PFSK-1 (cell line): ENCODE measurements around the gene ARPP21.

Experiments
- FOXP2 ChIP-seq: optimal IDR thresholded peaks from 2 replicates; pipeline ENCODE3; 2011; ENCODE audit warnings: borderline replicate concordance, control low read depth, inconsistent platforms; ENCODE audit not compliant: insufficient read depth; ENCODE audit errors: extremely low read length, extremely low read depth
- POLR2AphosphoS5 ChIP-seq: IDR thresholded peaks from 2 replicates; pipeline ENCODE4 v1.6.1; 2012; ENCODE audit warnings: low read depth, mild to moderate bottlenecking, control low read depth, low read length, moderate library complexity
- REST ChIP-seq, 2 experiments: IDR thresholded peaks; 2 replicates each; pipeline versions ENCODE4 v1.6.1 to v1.8.0; 2011 to 2012; ENCODE audit warnings: low read depth in 2 of 2, low read length in 2 of 2, control low read depth in 1 of 2, inconsistent platforms in 1 of 2, mild to moderate bottlenecking in 1 of 2, moderate library complexity in 1 of 2; ENCODE audit not compliant: insufficient read depth in 1 of 2
- SIN3A ChIP-seq: IDR thresholded peaks from 2 replicates; pipeline ENCODE4 v1.6.1; 2012; ENCODE audit warnings: mild to moderate bottlenecking, low read length, moderate library complexity, borderline replicate concordance; ENCODE audit not compliant: insufficient read depth
- TAF1 ChIP-seq: IDR thresholded peaks from 2 replicates; pipeline ENCODE4 v1.6.1; 2012; ENCODE audit warnings: low read length, control low read depth, borderline replicate concordance; ENCODE audit not compliant: insufficient read depth

Gene ARPP21

GRCh38 chr3:35777563-35778554 is 138.5 kb downstream of the ARPP21 start:
- no peak for TF ChIP-seq POLR2AphosphoS5
- no peak for TF ChIP-seq SIN3A
- no peak for TF ChIP-seq TAF1
- no peak for TF ChIP-seq REST (IDR thresholded peaks at IDR 0.05; ENCODE audit: insufficient read depth in 1 of 2, low read depth in 2 of 2, low read length in 2 of 2)
- no peak for TF ChIP-seq FOXP2

- TF ChIP-seq SIN3A, result no peak
- no peak for TF ChIP-seq POLR2AphosphoS5
- no peak for TF ChIP-seq FOXP2
- TF ChIP-seq TAF1, result no peak
- no peak for TF ChIP-seq REST (IDR thresholded peaks at IDR 0.05; ENCODE audit: insufficient read depth in 1 of 2, low read depth in 2 of 2, low read length in 2 of 2)
Observed at GRCh38 chr3:35779611-35780010, 140.3 kb downstream of the ARPP21 start.

GRCh38 chr3:35780800-35781199 is 141.5 kb downstream of the ARPP21 start:
- TF ChIP-seq POLR2AphosphoS5, result no peak
- TF ChIP-seq REST (IDR thresholded peaks at IDR 0.05; ENCODE audit: insufficient read depth in 1 of 2, low read depth in 2 of 2, low read length in 2 of 2), result no peak
- no peak for TF ChIP-seq FOXP2
- TF ChIP-seq TAF1, result no peak
- TF ChIP-seq SIN3A, result no peak

- no peak for TF ChIP-seq REST (IDR thresholded peaks at IDR 0.05; ENCODE audit: insufficient read depth in 1 of 2, low read depth in 2 of 2, low read length in 2 of 2)
- no peak for TF ChIP-seq POLR2AphosphoS5
- no peak for TF ChIP-seq FOXP2
- no peak for TF ChIP-seq SIN3A
- TF ChIP-seq TAF1, result no peak
Observed at GRCh38 chr3:35781558-35781957, 142.2 kb downstream of the ARPP21 start.
